Fibroblast of skin of right quadriceps (primary cell): ENCODE results near the gene CNPPD1.
A peak's percentile ranks its signal among the peaks of the same experiment; 100 is the strongest.

ENCODE experiments used
- DNase-seq: peaks from one replicate; pipeline ENCODE4 v3.0.0-alpha.2; 2013

CNPPD1 gene

GRCh38 chr2:219176818-219177551 is at the start of gene CNPPD1:
CNPPD1 (minus strand) TSS chr2:219176925; CDS start chr2:219176828, 97 bp downstream.
- DNase-seq, result peak; percentile 77

GRCh38 chr2:219225350-219225749 is 48.6 kb upstream of the CNPPD1 start:
- no peak for DNase-seq

GRCh38 chr2:219223831-219224610 is 47.3 kb upstream of the CNPPD1 start:
- DNase-seq, result no peak

GRCh38 chr2:219221957-219222518 is 45.3 kb upstream of the CNPPD1 start:
- no peak for DNase-seq

- DNase-seq, result no peak
These were observed 44.1 kb upstream of the CNPPD1 start for GRCh38 chr2:219220652-219221402.

- DNase-seq, result no peak
These were observed 43.2 kb upstream of the CNPPD1 start for GRCh38 chr2:219219784-219220532.

- peak; percentile 94 for DNase-seq
These were observed 42.3 kb upstream of the CNPPD1 start, which contains the start of gene ABCB6 for GRCh38 chr2:219218732-219219701. ABCB6 (minus strand) TSS chr2:219218958; CDS start chr2:219218673, 285 bp downstream.

- peak; percentile 68 for DNase-seq
These were observed 41.5 kb upstream of the CNPPD1 start for GRCh38 chr2:219218217-219218731.

- no peak for DNase-seq
These were observed 39.8 kb upstream of the CNPPD1 start for GRCh38 chr2:219216535-219216915.

GRCh38 chr2:219215871-219216534 is 39.3 kb upstream of the CNPPD1 start:
- DNase-seq, result no peak

GRCh38 chr2:219214786-219215185 is 38.1 kb upstream of the CNPPD1 start:
- no peak for DNase-seq

- DNase-seq, result no peak
These were observed 37.4 kb upstream of the CNPPD1 start for GRCh38 chr2:219214141-219214540.

- no peak for DNase-seq
These were observed 36.9 kb upstream of the CNPPD1 start for GRCh38 chr2:219213486-219214071.

- DNase-seq, result no peak
These were observed 36.3 kb upstream of the CNPPD1 start for GRCh38 chr2:219213026-219213415.

- DNase-seq, result no peak
These were observed 34.2 kb upstream of the CNPPD1 start for GRCh38 chr2:219210886-219211362.

GRCh38 chr2:219210196-219210885 is 33.6 kb upstream of the CNPPD1 start:
- no peak for DNase-seq

GRCh38 chr2:219209236-219210195 is 32.8 kb upstream of the CNPPD1 start:
- no peak for DNase-seq
